GM21528 (cell line): ENCODE data around the gene HSF2BP.
"Not testable (repeated sequence)": the region's sequence is repeated elsewhere in the genome, so short reads cannot be mapped to it uniquely, and the experiment has no call there.

ENCODE experiments used
- ATAC-seq: cut with Tn5 transposase; IDR thresholded peaks from one replicate; pipeline ENCODE4 v1.9.1; 2021; ENCODE audit warnings: mild to moderate bottlenecking, moderate library complexity; ENCODE audit not compliant: unreplicated experiment, low FRiP score

The HSF2BP gene

GRCh38 chr21:43570195-43570594 lies 89.1 kb downstream of the HSF2BP start:
- not testable (repeated sequence) for ATAC-seq

GRCh38 chr21:43562451-43562850 lies 96.8 kb downstream of the HSF2BP start:
- ATAC-seq, result not testable (repeated sequence)

- not testable (repeated sequence) for ATAC-seq
These were observed 118.7 kb downstream of the HSF2BP start for GRCh38 chr21:43540561-43540960.

GRCh38 chr21:43522495-43523131 lies 136.7 kb downstream of the HSF2BP start:
- not testable (repeated sequence) for ATAC-seq

GRCh38 chr21:43517701-43518100 lies 141.6 kb downstream of the HSF2BP start:
- ATAC-seq, result not testable (repeated sequence)

- ATAC-seq, result not testable (repeated sequence)
These were observed 142.2 kb downstream of the HSF2BP start for GRCh38 chr21:43516860-43517627.

- not testable (repeated sequence) for ATAC-seq
These were observed 142.9 kb downstream of the HSF2BP start for GRCh38 chr21:43516295-43516847.

- ATAC-seq, result not testable (repeated sequence)
These were observed 144.5 kb downstream of the HSF2BP start for GRCh38 chr21:43514834-43515233.

- not testable (repeated sequence) for ATAC-seq
These were observed 146.3 kb downstream of the HSF2BP start for GRCh38 chr21:43513023-43513422.

GRCh38 chr21:43511209-43511608 lies 148.1 kb downstream of the HSF2BP start:
- ATAC-seq, result not testable (repeated sequence)

- not testable (repeated sequence) for ATAC-seq
These were observed 148.6 kb downstream of the HSF2BP start for GRCh38 chr21:43510669-43511068.

GRCh38 chr21:43503892-43504291 lies 155.4 kb downstream of the HSF2BP start:
- not testable (repeated sequence) for ATAC-seq

GRCh38 chr21:43503075-43503750 lies 156.1 kb downstream of the HSF2BP start:
- not testable (repeated sequence) for ATAC-seq

- ATAC-seq, result not testable (repeated sequence)
These were observed 156.7 kb downstream of the HSF2BP start for GRCh38 chr21:43502407-43503071.

GRCh38 chr21:43498924-43499323 lies 160.4 kb downstream of the HSF2BP start:
- ATAC-seq, result not testable (repeated sequence)

- ATAC-seq, result not testable (repeated sequence)
These were observed 161.2 kb downstream of the HSF2BP start for GRCh38 chr21:43498065-43498464.

GRCh38 chr21:43494279-43495012 lies 164.8 kb downstream of the HSF2BP start:
- not testable (repeated sequence) for ATAC-seq

- not testable (repeated sequence) for ATAC-seq
These were observed 165.8 kb downstream of the HSF2BP start for GRCh38 chr21:43493471-43493870.

GRCh38 chr21:43488235-43488634 lies 171.1 kb downstream of the HSF2BP start:
- not testable (repeated sequence) for ATAC-seq

GRCh38 chr21:43486051-43486450 lies 173.2 kb downstream of the HSF2BP start:
- not testable (repeated sequence) for ATAC-seq
